H1 (cell line): ENCODE data around the gene PATE4. TPM values are rescaled to one million over a fixed set of nuclear protein-coding genes. Genes with fewer than 3 reads are reported as not detected.
"Not testable (repeated sequence)": the region's sequence is repeated elsewhere in the genome, so short reads cannot be mapped to it uniquely, and the experiment has no call there.

Source experiments
- CTCF ChIA-PET: fragments of 300-600 bp; sonication (Branson Sonifier 250); formaldehyde crosslinking; loops from one replicate; lab custom pipeline; 2021; ENCODE audit not compliant: partially characterized antibody; lab: Charles Lee
- POLR2A ChIA-PET: fragments of 300-600 bp; sonication (Branson Sonifier 250); formaldehyde crosslinking; loops from one replicate; lab custom pipeline; 2021; ENCODE audit warnings: inconsistent platforms; ENCODE audit not compliant: partially characterized antibody; lab: Charles Lee
- DNase-seq, 2 experiments: peaks; one replicate each; pipeline versions ENCODE4 v3.0.0 to v3.0.0-alpha.2; 2010 to 2022; ENCODE audit warnings: low spot score in 2 of 2, low read depth in 1 of 2, mixed read lengths in 1 of 2
- FAIRE-seq: peaks from 2 replicates; lab custom pipeline; 2011; peaks lifted over from hg19 to GRCh38; lab: Jason Lieb, UNC
- H2AFZ ChIP-seq: 2 replicates; pipeline ENCODE4 v1.8.1; 2012; ENCODE audit warnings: low read length, inconsistent platforms
- H2AK5ac ChIP-seq: 2 replicates; pipeline ENCODE4 v1.6.1; 2013; ENCODE audit warnings: low read depth, low read length
- H2BK120ac ChIP-seq: replicated peaks from 2 replicates; pipeline ENCODE3; 2013; ENCODE audit warnings: low read depth, low read length, inconsistent platforms
- H2BK12ac ChIP-seq: 2 replicates; pipeline ENCODE4 v1.6.1; 2013; ENCODE audit warnings: low read depth, low read length
- H2BK15ac ChIP-seq: 2 replicates; pipeline ENCODE4 v1.6.1; 2013; ENCODE audit warnings: low read length
- H2BK20ac ChIP-seq: 2 replicates; pipeline ENCODE4 v1.6.1; 2013; ENCODE audit warnings: low read length
- H2BK5ac ChIP-seq: 2 replicates; pipeline ENCODE4 v1.6.1; 2013; ENCODE audit warnings: low read depth, low read length
- H3K14ac ChIP-seq: 2 replicates; pipeline ENCODE4 v1.6.1; 2013; ENCODE audit warnings: inconsistent platforms; ENCODE audit not compliant: insufficient read length
- H3K18ac ChIP-seq: 2 replicates; pipeline ENCODE4 v1.6.1; 2013; ENCODE audit warnings: low read length; ENCODE audit errors: extremely low read depth
- H3K23ac ChIP-seq: 2 replicates; pipeline ENCODE4 v1.6.1; 2013; ENCODE audit warnings: inconsistent platforms; ENCODE audit not compliant: insufficient read length
- H3K23me2 ChIP-seq: 2 replicates; pipeline ENCODE4 v1.6.1; 2013; ENCODE audit warnings: low read depth, low read length
- H3K27ac ChIP-seq: 2 replicates; pipeline ENCODE4 v1.6.1; 2011; ENCODE audit warnings: low read depth, low read length, inconsistent platforms
- H3K27me3 ChIP-seq, 4 experiments: replicated peaks in 1 of 4; 1 replicate in 1 of 4; 2 replicates in 3 of 4; pipeline versions ENCODE4 v1.6.1 to v1.8.1; 2011 to 2013; ENCODE audit warnings: low read length in 3 of 4, mild to moderate bottlenecking in 3 of 4, inconsistent platforms in 2 of 4, mixed read lengths in 2 of 4, moderate library complexity in 1 of 4; ENCODE audit not compliant: control insufficient read depth in 3 of 4, insufficient read depth in 3 of 4; ENCODE audit errors: extremely low read depth in 1 of 4
- H3K36me3 ChIP-seq, 4 experiments: 2 replicates each; pipeline versions ENCODE4 v1.6.1 to v1.8.1; 2011 to 2013; ENCODE audit warnings: mild to moderate bottlenecking in 4 of 4, low read length in 3 of 4, moderate library complexity in 2 of 4, control low read depth in 1 of 4, inconsistent platforms in 1 of 4; ENCODE audit not compliant: insufficient read depth in 4 of 4, control insufficient read depth in 2 of 4
- H3K4ac ChIP-seq: replicated peaks from 2 replicates; pipeline ENCODE3; 2013; ENCODE audit warnings: low read length, low read depth, mixed read lengths, inconsistent platforms; ENCODE audit not compliant: insufficient read length
- H3K4me1 ChIP-seq, 4 experiments: replicated peaks in 1 of 4; 1 replicate in 1 of 4; 2 replicates in 3 of 4; pipeline versions ENCODE4 v1.6.1 to v1.8.1; 2011 to 2013; ENCODE audit warnings: low read length in 3 of 4, inconsistent platforms in 2 of 4, mixed read lengths in 1 of 4; ENCODE audit not compliant: insufficient read depth in 4 of 4, control insufficient read depth in 3 of 4
- H3K4me2 ChIP-seq, 2 experiments: 2 replicates each; pipeline versions ENCODE4 v1.6.1 to v1.8.1; 2011 to 2013; ENCODE audit warnings: low read depth in 2 of 2, low read length in 2 of 2, control low read depth in 1 of 2, inconsistent platforms in 1 of 2, mild to moderate bottlenecking in 1 of 2; ENCODE audit not compliant: insufficient read depth in 1 of 2
- H3K4me3 ChIP-seq, 4 experiments: fragments of 200-600, 300-600 bp in 1 of 4; sonication (generic), shearing (Covaris generic), sonication (Bioruptor Twin) in 1 of 4; 2 replicates each; pipeline versions ENCODE4 v1.5.1 to v1.8.1; 2011 to 2016; ENCODE audit warnings: low read length in 4 of 4, low read depth in 3 of 4, control low read depth in 2 of 4, inconsistent platforms in 2 of 4, mild to moderate bottlenecking in 2 of 4, mixed read lengths in 1 of 4, moderate library complexity in 1 of 4; ENCODE audit not compliant: insufficient read depth in 2 of 4; ENCODE audit errors: extremely low read depth in 1 of 4
- H3K56ac ChIP-seq: replicated peaks from 2 replicates; pipeline ENCODE3; 2013; ENCODE audit warnings: low read depth, mild to moderate bottlenecking, mixed read lengths, low read length, inconsistent platforms; ENCODE audit not compliant: insufficient read length
- H3K79me1 ChIP-seq: 2 replicates; pipeline ENCODE4 v1.6.1; 2013; ENCODE audit warnings: low read depth, low read length, control low read depth
- H3K79me2 ChIP-seq, 2 experiments: 2 replicates each; pipeline versions ENCODE4 v1.6.1 to v1.8.1; 2012 to 2013; ENCODE audit warnings: low read length in 2 of 2, mild to moderate bottlenecking in 2 of 2, inconsistent platforms in 1 of 2; ENCODE audit not compliant: insufficient read depth in 2 of 2, control insufficient read depth in 1 of 2
- H3K9ac ChIP-seq, 4 experiments: replicated peaks in 1 of 4; 1 replicate in 1 of 4; 2 replicates in 3 of 4; pipeline versions ENCODE4 v1.6.1 to v1.8.1; 2011 to 2013; ENCODE audit warnings: low read depth in 3 of 4, low read length in 3 of 4, control low read depth in 2 of 4, mild to moderate bottlenecking in 2 of 4, moderate library complexity in 2 of 4, inconsistent platforms in 1 of 4; ENCODE audit errors: extremely low read depth in 1 of 4
- H3K9me3 ChIP-seq, 2 experiments: 2 replicates each; pipeline versions ENCODE4 v1.6.1 to v1.8.1; 2012 to 2013; ENCODE audit warnings: mild to moderate bottlenecking in 2 of 2, moderate library complexity in 2 of 2, control low read depth in 1 of 2, inconsistent platforms in 1 of 2, low read depth in 1 of 2, low read length in 1 of 2, mixed read lengths in 1 of 2; ENCODE audit not compliant: insufficient read depth in 2 of 2
- H4K20me1 ChIP-seq, 2 experiments: replicated peaks in 1 of 2; 2 replicates each; pipeline versions ENCODE3 to v1.8.1; 2011 to 2013; ENCODE audit warnings: inconsistent platforms in 2 of 2, low read length in 2 of 2, mild to moderate bottlenecking in 1 of 2; ENCODE audit not compliant: insufficient read depth in 2 of 2, control insufficient read depth in 1 of 2
- H4K5ac ChIP-seq: 2 replicates; pipeline ENCODE4 v1.6.1; 2013; ENCODE audit warnings: low read length, low read depth, mixed read lengths, inconsistent platforms; ENCODE audit not compliant: insufficient read length
- H4K8ac ChIP-seq: 2 replicates; pipeline ENCODE4 v1.8.0; 2013; ENCODE audit warnings: mild to moderate bottlenecking, moderate library complexity, low read length, inconsistent platforms; ENCODE audit not compliant: insufficient read depth; ENCODE audit errors: extremely low read depth
- H4K91ac ChIP-seq: replicated peaks from 2 replicates; pipeline ENCODE3; 2013; ENCODE audit warnings: low read length, mixed read lengths, inconsistent platforms; ENCODE audit not compliant: insufficient read length
- WGBS, 2 experiments: shearing (Covaris generic) in 1 of 2; methylation state at CpG; one replicate each; pipeline versions ENCODE4 v1.1.6 to v1.1.7; 2013 to 2015; ENCODE audit warnings: low lambda C conversion rate in 2 of 2, mixed read lengths in 2 of 2, inconsistent platforms in 1 of 2, low coverage in 1 of 2, missing lambda C conversion rate in 1 of 2; ENCODE audit not compliant: insufficient replicate concordance in 2 of 2, insufficient coverage in 1 of 2, insufficient read length in 1 of 2; ENCODE audit errors: extremely low coverage in 1 of 2, missing lambda C conversion rate in 1 of 2; 5-methylcytosine and 5-hydroxymethylcytosine counted together
- polyA plus RNA-seq, 7 experiments: library from polyadenylated mRNA; depleted of rRNA in 3 of 7; stranded (reverse) in 5 of 7; unstranded in 2 of 7; fragments of >200 nt in 5 of 7; fragments of 200-250 nt in 2 of 7; gene quantifications; 1 replicate in 5 of 7; 2 replicates in 1 of 7; 4 replicates in 1 of 7; pipeline versions ENCODE4 v1.2.1 to v1.2.3, GENCODE V29; 2011 to 2013; ENCODE audit warnings: missing spikeins in 2 of 7, mixed read lengths in 2 of 7
- total RNA-seq: library from RNA; stranded (reverse); fragmentation: NEBNext Ultra II Directional; extraction: Animal tissue kit (Norgen Biotek cat#: 25700); gene quantifications from 2 replicates; pipeline ENCODE4 v1.2.1, GENCODE V29; 2021

Gene PATE4
- total and polyA plus RNA-seq, 2 of the 8 experiments (the other 6 are each of a cell fraction or from before 2014, with no cell fraction given): not detected

- POLR2A ChIA-PET, H2BK15ac ChIP-seq, H2BK5ac ChIP-seq, H3K9me3 ChIP-seq, H3K23ac ChIP-seq, H3K9ac ChIP-seq, H4K20me1 ChIP-seq, H3K14ac ChIP-seq, H3K56ac ChIP-seq, H2BK12ac ChIP-seq, H2BK120ac ChIP-seq, H4K91ac ChIP-seq, H2BK20ac ChIP-seq, H3K27ac ChIP-seq, H3K79me1 ChIP-seq, H4K8ac ChIP-seq, H3K79me2 ChIP-seq, FAIRE-seq, H3K4me3 ChIP-seq, H4K5ac ChIP-seq, H2AFZ ChIP-seq, H3K4me2 ChIP-seq, H2AK5ac ChIP-seq, H3K36me3 ChIP-seq, H3K18ac ChIP-seq, H3K23me2 ChIP-seq, H3K4me1 ChIP-seq, H3K4ac ChIP-seq, DNase-seq, H3K27me3 ChIP-seq: not testable (repeated sequence)
- 93% methylated on average over 9 of the region's 9 CpGs; no CpG with 5 or more reads in 1 of the 2 experiments for WGBS, 2 experiments
- CTCF ChIA-PET: interaction anchor here (1.1 kb wide), 1 partner anchor 13 kb away, joined by 5 read pairs; no protein-coding TSS in a partner anchor
Measured at GRCh38 chr11:125857670-125858069, 24.6 kb downstream of the PATE4 start.

DNA sequence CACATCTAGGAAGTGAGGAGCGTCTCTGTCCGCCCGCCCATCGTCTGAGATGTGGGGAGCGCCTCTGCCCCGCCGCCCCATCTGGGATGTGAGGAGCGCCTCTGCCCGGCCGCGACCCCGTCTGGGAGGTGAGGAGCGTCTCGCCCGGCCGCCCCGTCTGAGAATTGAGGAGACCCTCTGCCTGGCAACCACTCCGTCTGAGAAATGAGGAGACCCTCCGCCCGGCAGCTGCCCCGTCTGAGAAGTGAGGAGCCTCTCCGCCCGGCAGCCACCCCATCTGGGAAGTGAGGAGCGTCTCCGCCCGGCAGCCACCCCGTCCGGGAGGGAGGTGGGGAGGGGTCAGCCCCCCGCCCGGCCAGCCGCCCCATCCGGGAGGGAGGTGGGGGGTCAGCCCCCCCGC lies 29.7 kb downstream of the PATE4 start:
- H2AK5ac ChIP-seq, H3K36me3 ChIP-seq, H4K5ac ChIP-seq, H3K79me1 ChIP-seq, H3K18ac ChIP-seq, H3K79me2 ChIP-seq, POLR2A ChIA-PET, H3K23me2 ChIP-seq, H3K56ac ChIP-seq, H3K27me3 ChIP-seq, H4K91ac ChIP-seq, H3K9ac ChIP-seq, H3K14ac ChIP-seq, H4K8ac ChIP-seq, H2BK20ac ChIP-seq, H3K4ac ChIP-seq, H3K4me1 ChIP-seq, H3K4me3 ChIP-seq, H2AFZ ChIP-seq, H2BK5ac ChIP-seq, H2BK15ac ChIP-seq, H3K27ac ChIP-seq, H4K20me1 ChIP-seq, H3K23ac ChIP-seq, H3K9me3 ChIP-seq, H3K4me2 ChIP-seq, DNase-seq, CTCF ChIA-PET, H2BK120ac ChIP-seq, H2BK12ac ChIP-seq, FAIRE-seq: not testable (repeated sequence)
- no CpG with 5 or more reads among the region's 33 CpGs for WGBS, 2 experiments
